ENCODE measurements around the gene GJD3. TPM values are rescaled to one million over a fixed set of nuclear protein-coding genes. Genes with fewer than 3 reads are reported as not detected.

The GJD3 gene, protein sequence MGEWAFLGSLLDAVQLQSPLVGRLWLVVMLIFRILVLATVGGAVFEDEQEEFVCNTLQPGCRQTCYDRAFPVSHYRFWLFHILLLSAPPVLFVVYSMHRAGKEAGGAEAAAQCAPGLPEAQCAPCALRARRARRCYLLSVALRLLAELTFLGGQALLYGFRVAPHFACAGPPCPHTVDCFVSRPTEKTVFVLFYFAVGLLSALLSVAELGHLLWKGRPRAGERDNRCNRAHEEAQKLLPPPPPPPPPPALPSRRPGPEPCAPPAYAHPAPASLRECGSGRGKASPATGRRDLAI
- total RNA-seq: 0.38 and 0.65 TPM in 2 replicates

DNA sequence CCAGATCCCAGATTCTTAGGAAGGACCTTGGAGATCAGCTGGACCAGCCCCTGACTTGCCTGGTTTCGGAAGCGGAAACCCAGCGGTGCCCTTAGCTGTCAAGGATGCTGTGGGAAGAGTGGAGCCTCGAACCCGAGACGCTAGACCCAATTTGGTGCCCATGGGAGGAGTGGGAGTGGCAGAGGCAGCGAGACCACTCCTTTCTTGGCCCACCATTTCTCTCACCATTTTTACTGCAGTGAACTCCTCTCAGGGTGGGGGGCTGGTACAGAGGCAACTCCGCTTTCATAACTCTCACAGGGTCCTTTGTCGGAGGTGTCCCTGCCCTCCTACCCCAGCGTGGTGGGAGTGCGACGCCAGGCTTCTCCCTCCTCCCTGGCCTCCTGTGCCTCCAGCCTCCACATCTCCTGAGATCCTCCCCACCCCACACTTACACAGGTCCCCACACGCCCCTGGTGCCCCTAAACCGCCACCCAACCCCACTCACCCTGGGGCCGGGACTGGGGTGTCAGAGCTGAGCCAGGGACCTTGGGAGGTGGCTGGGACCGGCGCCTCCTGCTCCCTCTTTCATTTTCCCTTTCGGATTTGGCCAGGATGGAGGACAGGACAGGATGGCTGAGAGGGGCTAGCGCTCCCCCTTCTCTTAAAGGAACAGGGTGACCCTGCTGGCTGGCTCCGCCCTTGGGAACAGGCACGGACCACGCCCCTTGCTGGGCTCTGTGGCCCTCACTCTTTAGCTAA, at the start of gene GJD3:
Gene GJD3 (minus strand): TSS at position 617 of the 741 bp plus-strand sequence. CDS start 922 bp downstream, outside the sequence.

Small RNAs within 50 kb of the gene (small RNA-seq; reads per million reads assigned to genes)
- not detected for gene RF00019
- not detected for gene RNA5SP441

Other genes starting within 250 kb of the GJD3 start
- gene MSL1, start 242.8 kb downstream of the GJD3 start, total RNA-seq: 71.9 and 72.6 TPM in 2 replicates
- 54.7 and 57.8 TPM in 2 replicates for gene CASC3, start 224.2 kb downstream of the GJD3 start, total RNA-seq
- gene RAPGEFL1, start 187.3 kb downstream of the GJD3 start, total RNA-seq: 2.2 and 2.6 TPM in 2 replicates
- 10.9 and 13.1 TPM in 2 replicates for gene WIPF2, start 145.4 kb downstream of the GJD3 start, total RNA-seq
- gene CDC6, start 76.9 kb downstream of the GJD3 start, total RNA-seq: 11.4 and 28.1 TPM in 2 replicates
- 26.5 and 43.8 TPM in 2 replicates for gene RARA, start 55.6 kb downstream of the GJD3 start, total RNA-seq
- 31.7 and 61.5 TPM in 2 replicates for gene TOP2A, start 53.2 kb upstream of the GJD3 start, total RNA-seq
- gene IGFBP4, start 78.7 kb upstream of the GJD3 start, total RNA-seq: 180 and 262 TPM in 2 replicates
- gene TNS4, start 136.9 kb upstream of the GJD3 start, total RNA-seq: not detected in 2 replicates
- gene CCR7, start 200.7 kb upstream of the GJD3 start, total RNA-seq: not detected in 2 replicates